HG03469 (cell line): ENCODE results near the gene MEIOSIN.
"Not testable (repeated sequence)": the region's sequence is repeated elsewhere in the genome, so short reads cannot be mapped to it uniquely, and the experiment has no call there.

Source experiments
- ATAC-seq: cut with Tn5 transposase; IDR thresholded peaks from one replicate; pipeline ENCODE4 v1.9.1; 2021; ENCODE audit warnings: mild to moderate bottlenecking, moderate library complexity, moderate number of reproducible peaks; ENCODE audit not compliant: unreplicated experiment

MEIOSIN gene

GRCh38 chr19:45798995-45799517 is 65.8 kb downstream of the MEIOSIN start:
- ATAC-seq = no peak

GRCh38 chr19:45799541-45799940 is 66.3 kb downstream of the MEIOSIN start:
- not testable (repeated sequence) for ATAC-seq

- ATAC-seq = no peak
These were observed 66.9 kb downstream of the MEIOSIN start for GRCh38 chr19:45800070-45800553.

- ATAC-seq = no peak
These were observed 68.5 kb downstream of the MEIOSIN start for GRCh38 chr19:45801603-45802175.

GRCh38 chr19:45804140-45804958 is 71.1 kb downstream of the MEIOSIN start:
- ATAC-seq = no peak

- no peak for ATAC-seq
These were observed 71.7 kb downstream of the MEIOSIN start for GRCh38 chr19:45804959-45805230.

- no peak for ATAC-seq
These were observed 72.5 kb downstream of the MEIOSIN start for GRCh38 chr19:45805719-45806118.

- ATAC-seq = no peak
These were observed 76.5 kb downstream of the MEIOSIN start for GRCh38 chr19:45809643-45810159.

- ATAC-seq = no peak
These were observed 79.1 kb downstream of the MEIOSIN start for GRCh38 chr19:45812297-45812696.
